HepG2 (cell line): ENCODE results near the gene HELZ. TPM values are rescaled to one million over a fixed set of nuclear protein-coding genes. Genes with fewer than 3 reads are reported as not detected.

Experiments used
- ATAC-seq: fragments of 200-7000 bp; cut with Tn5 transposase; 3 replicates; pipeline ENCODE4 v1.9.1; 2020; ENCODE audit warnings: mild to moderate bottlenecking, moderate library complexity
- BruUV-seq: library from RNA; stranded (reverse); fragments of 400-500 nt; replicated peaks from 2 replicates; lab custom pipeline; 2021; lab: Mats Ljungman, UMichigan
- CTCF ChIA-PET: fragments of 300-600 bp; formaldehyde crosslinking; extraction: SDS; loops from one replicate; lab custom pipeline; 2021; ENCODE audit warnings: low total read pairs, inconsistent platforms, low intra/inter-chr PET ratio; lab: Yijun Ruan, JAX
- POLR2A ChIA-PET: fragments of 350-600 bp; sonication (Branson Sonifier 250); formaldehyde crosslinking; loops from one replicate; lab custom pipeline; 2020; ENCODE audit warnings: antibody characterized with exemption, inconsistent platforms; lab: Yijun Ruan, JAX
- DNase-seq: peaks from one replicate; pipeline ENCODE4 v3.0.0-alpha.2; 2015; ENCODE audit warnings: low spot score
- FAIRE-seq: peaks from 3 replicates; lab custom pipeline; 2011; peaks lifted over from hg19 to GRCh38; lab: Jason Lieb, UNC
- H2AFZ ChIP-seq: one replicate; pipeline ENCODE4 v1.6.1; 2011; ENCODE audit warnings: low read length, inconsistent platforms
- H3K27ac ChIP-seq: fragments of 300-600 bp; 3 replicates; pipeline ENCODE4 v1.8.0; 2011; ENCODE audit warnings: mixed run types, mild to moderate bottlenecking, mixed read lengths, low read length, inconsistent platforms; ENCODE audit not compliant: insufficient read depth; ENCODE audit errors: extremely low read length
- H3K27me3 ChIP-seq, 2 experiments: fragments of 200-600 bp in 1 of 2; 2 replicates in 1 of 2; 3 replicates in 1 of 2; pipeline versions ENCODE4 v1.6.0 to v1.8.0; 2011; ENCODE audit warnings: low read length in 2 of 2, mild to moderate bottlenecking in 2 of 2, moderate library complexity in 2 of 2, inconsistent platforms in 1 of 2; ENCODE audit not compliant: insufficient read depth in 2 of 2, control insufficient read depth in 1 of 2
- H3K36me3 ChIP-seq, 2 experiments: fragments of 200-600 bp in 1 of 2; replicated peaks in 1 of 2; 2 replicates in 1 of 2; 3 replicates in 1 of 2; pipeline versions ENCODE4 v1.5.1 to v1.8.0; 2011; ENCODE audit warnings: low read length in 2 of 2, inconsistent platforms in 1 of 2; ENCODE audit not compliant: insufficient read depth in 2 of 2, control insufficient read depth in 1 of 2
- H3K4me1 ChIP-seq: 2 replicates; pipeline ENCODE4 v1.5.1; 2012; ENCODE audit warnings: low read length, inconsistent platforms; ENCODE audit not compliant: insufficient read depth
- H3K4me2 ChIP-seq: 2 replicates; pipeline ENCODE4 v1.6.0; 2011; ENCODE audit warnings: low read depth, low read length, inconsistent platforms
- H3K4me3 ChIP-seq, 3 experiments: fragments of 200-600 bp in 1 of 3; sonication (generic), shearing (Covaris generic) in 1 of 3; replicated peaks in 1 of 3; 2 replicates each; pipeline ENCODE4 v1.5.1; 2011 to 2016; ENCODE audit warnings: low read length in 3 of 3, inconsistent platforms in 2 of 3, low read depth in 2 of 3, mild to moderate bottlenecking in 2 of 3, control low read depth in 1 of 3, mixed read lengths in 1 of 3; ENCODE audit not compliant: insufficient read depth in 1 of 3
- H3K79me2 ChIP-seq: one replicate; pipeline ENCODE4 v1.6.1; 2011; ENCODE audit warnings: low read length, inconsistent platforms; ENCODE audit not compliant: insufficient read depth
- H3K9ac ChIP-seq: 2 replicates; pipeline ENCODE4 v1.6.0; 2011; ENCODE audit warnings: mild to moderate bottlenecking, low read depth, low read length, inconsistent platforms; ENCODE audit not compliant: insufficient read depth
- H3K9me3 ChIP-seq: 2 replicates; pipeline ENCODE4 v1.5.1; 2012; ENCODE audit warnings: mild to moderate bottlenecking, low read length
- H4K20me1 ChIP-seq: 2 replicates; pipeline ENCODE4 v1.6.0; 2011; ENCODE audit warnings: inconsistent platforms, mild to moderate bottlenecking, low read length, moderate library complexity; ENCODE audit not compliant: insufficient read depth
- ARHGAP35 ChIP-seq: sonication (generic); formaldehyde crosslinking; IDR thresholded peaks from 2 replicates; pipeline ENCODE4 v1.9.0; 2022; ENCODE audit warnings: mild to moderate bottlenecking, inconsistent platforms, moderate library complexity, missing genetic modification reagents, borderline replicate concordance
- CHD2 ChIP-seq: IDR thresholded peaks from 2 replicates; pipeline ENCODE4 v1.6.1; 2011; ENCODE audit warnings: low read depth, low read length, improper control_type of control experiment
- MAFK ChIP-seq, 2 experiments: IDR thresholded peaks in 1 of 2; conservative IDR thresholded peaks in 1 of 2; 2 replicates each; pipeline ENCODE4 v1.6.1; 2011; ENCODE audit warnings: improper control_type of control experiment in 2 of 2, low read length in 2 of 2
- POGZ ChIP-seq: sonication (generic); formaldehyde crosslinking; IDR thresholded peaks from 2 replicates; pipeline ENCODE4 v1.4.0; 2020; ENCODE audit warnings: mild to moderate bottlenecking, missing genetic modification reagents
- TBX2 ChIP-seq: sonication (generic); formaldehyde crosslinking; IDR thresholded peaks from 2 replicates; pipeline ENCODE4 v1.5.0; 2020; ENCODE audit warnings: missing genetic modification reagents, mild to moderate bottlenecking, borderline replicate concordance
- XBP1 ChIP-seq: sonication (generic); formaldehyde crosslinking; IDR thresholded peaks from 2 replicates; pipeline ENCODE4 v1.5.0; 2020; ENCODE audit warnings: missing genetic modification reagents
- ZFY ChIP-seq: sonication (generic); formaldehyde crosslinking; IDR thresholded peaks from 2 replicates; pipeline ENCODE4 v1.4.0; 2020; ENCODE audit warnings: missing genetic modification reagents
- ZNF7 ChIP-seq: IDR thresholded peaks from 2 replicates; pipeline ENCODE4 v1.6.1; 2016; ENCODE audit warnings: missing biosample characterization, missing genetic modification reagents
- ZNF777 ChIP-seq: sonication (generic); formaldehyde crosslinking; IDR thresholded peaks from 2 replicates; pipeline ENCODE4 v1.4.0; 2020; ENCODE audit warnings: missing genetic modification reagents
- WGBS: methylation state at CpG from one replicate; pipeline ENCODE4 v1.1.6; 2017; ENCODE audit warnings: low lambda C conversion rate; 5-methylcytosine and 5-hydroxymethylcytosine counted together
- in situ Hi-C: cut with HindIII; loops from 2 replicates; pipeline ENCODE4 v1.10.0; 2017; ENCODE audit warnings: low pct_unique_long_range_greater_than_20kb; ENCODE audit not compliant: extremely low pct_ligation_motif_present
- intact Hi-C: fragments of 100-400 bp; cut with micrococcal nuclease; formaldehyde crosslinking; loops from one replicate; pipeline ENCODE4 v1.10.0; 2022; ENCODE audit not compliant: unreplicated experiment
- polyA plus RNA-seq, 8 experiments: library from polyadenylated mRNA; depleted of rRNA in 3 of 8; stranded (reverse) in 7 of 8; unstranded in 1 of 8; fragments of >200 nt; fragmentation: Illumina TruSeq in 4 of 8; extraction: Trizol in 4 of 8; gene quantifications; 2 replicates each; pipeline versions ENCODE4 v1.2.1 to v1.2.3, GENCODE V29; 2011 to 2016; ENCODE audit warnings: low read depth in 4 of 8, missing spikeins in 1 of 8, mixed read lengths in 1 of 8; ENCODE audit not compliant: insufficient read depth in 1 of 8
- total RNA-seq, 5 experiments: library from RNA; depleted of rRNA; stranded (reverse); fragments of >200 nt; fragmentation: Illumina TruSeq; extraction: Trizol; gene quantifications; 2 replicates each; pipeline ENCODE4 v1.2.3, GENCODE V29; 2016; ENCODE audit warnings: low read depth in 1 of 5
- TF ChIP-seq, protein P1 (sequence below): sonication (generic); formaldehyde crosslinking; IDR thresholded peaks from 2 replicates; pipeline ENCODE4; 2020; ENCODE audit warnings: missing genetic modification reagents, mild to moderate bottlenecking, borderline replicate concordance
- TF ChIP-seq, protein P2 (sequence below): IDR thresholded peaks from 2 replicates; pipeline ENCODE4 v1.6.1; 2016
- TF ChIP-seq, protein P3 (sequence below): sonication (generic); formaldehyde crosslinking; IDR thresholded peaks from 2 replicates; pipeline ENCODE4 v1.5.0; 2020; ENCODE audit warnings: mild to moderate bottlenecking, missing genetic modification reagents

Gene HELZ
- total and polyA plus RNA-seq, 2 of the 13 experiments (the other 11 are each of a cell fraction or from before 2014, with no cell fraction given), result 35.3 to 52.4 TPM

DNA sequence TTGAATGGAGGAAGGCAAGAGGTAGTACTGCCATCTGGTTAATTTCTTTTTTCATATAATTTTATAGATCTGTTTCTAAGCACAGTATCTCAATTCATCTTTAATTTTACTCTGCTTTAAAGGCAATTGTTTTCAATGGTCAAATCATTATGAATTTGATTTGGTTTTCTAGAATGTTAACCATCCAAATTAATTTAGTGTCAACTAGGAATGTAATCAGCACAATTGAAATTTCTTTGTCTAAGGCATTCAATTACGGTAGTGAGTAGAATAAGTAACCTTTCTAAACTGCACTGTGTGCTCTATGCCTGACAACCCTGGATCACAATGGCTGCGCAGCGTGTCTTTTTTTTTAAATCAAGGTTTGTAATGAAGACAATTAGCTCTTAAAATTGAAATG is 156.4 kb downstream of the HELZ start:
- no peaks in the 10 kb centered on the region; the same call in 1 of the 2 replicates for H4K20me1 ChIP-seq
- WGBS, result 98% methylated on average over 3 of the region's 3 CpGs
- FAIRE-seq (no peak), DNase-seq (no peak), ATAC-seq (no peak)
- H3K4me3 ChIP-seq, result no peak overlapping the region
- H3K4me2 ChIP-seq, result no peak overlapping the region
- intact Hi-C loops, result no loop called here
- H3K79me2 ChIP-seq, result peaks cover 4% of the 10 kb centered on the region
- TF ChIP-seq, protein P1, sequence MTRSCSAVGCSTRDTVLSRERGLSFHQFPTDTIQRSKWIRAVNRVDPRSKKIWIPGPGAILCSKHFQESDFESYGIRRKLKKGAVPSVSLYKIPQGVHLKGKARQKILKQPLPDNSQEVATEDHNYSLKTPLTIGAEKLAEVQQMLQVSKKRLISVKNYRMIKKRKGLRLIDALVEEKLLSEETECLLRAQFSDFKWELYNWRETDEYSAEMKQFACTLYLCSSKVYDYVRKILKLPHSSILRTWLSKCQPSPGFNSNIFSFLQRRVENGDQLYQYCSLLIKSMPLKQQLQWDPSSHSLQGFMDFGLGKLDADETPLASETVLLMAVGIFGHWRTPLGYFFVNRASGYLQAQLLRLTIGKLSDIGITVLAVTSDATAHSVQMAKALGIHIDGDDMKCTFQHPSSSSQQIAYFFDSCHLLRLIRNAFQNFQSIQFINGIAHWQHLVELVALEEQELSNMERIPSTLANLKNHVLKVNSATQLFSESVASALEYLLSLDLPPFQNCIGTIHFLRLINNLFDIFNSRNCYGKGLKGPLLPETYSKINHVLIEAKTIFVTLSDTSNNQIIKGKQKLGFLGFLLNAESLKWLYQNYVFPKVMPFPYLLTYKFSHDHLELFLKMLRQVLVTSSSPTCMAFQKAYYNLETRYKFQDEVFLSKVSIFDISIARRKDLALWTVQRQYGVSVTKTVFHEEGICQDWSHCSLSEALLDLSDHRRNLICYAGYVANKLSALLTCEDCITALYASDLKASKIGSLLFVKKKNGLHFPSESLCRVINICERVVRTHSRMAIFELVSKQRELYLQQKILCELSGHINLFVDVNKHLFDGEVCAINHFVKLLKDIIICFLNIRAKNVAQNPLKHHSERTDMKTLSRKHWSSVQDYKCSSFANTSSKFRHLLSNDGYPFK (CRISPR knock-in tag), result no peak
- no peak for TF ChIP-seq ZNF7 (CRISPR knock-in tag)
- TF ChIP-seq CHD2, result no peak
- TF ChIP-seq, all 625 proteins: peak for 0
- no peak overlapping the region for H3K27ac ChIP-seq
- no peak overlapping the region for H3K9ac ChIP-seq
- H2AFZ ChIP-seq, result no peak overlapping the region
- CTCF ChIA-PET, result no interaction called here
- in situ Hi-C loops, result no loop called here
- no peaks in the 10 kb centered on the region for H3K4me1 ChIP-seq
- peaks cover 14 to 51% of the 10 kb centered on the region in 2 experiments for H3K36me3 ChIP-seq
- POLR2A ChIA-PET, result no interaction called here
- H3K27me3 ChIP-seq, result no peaks in the 10 kb centered on the region
- no TSS peak for BruUV-seq
- H3K9me3 ChIP-seq, result peaks cover 9% of the 10 kb centered on the region; the same call in 1 of the 2 replicates

DNA sequence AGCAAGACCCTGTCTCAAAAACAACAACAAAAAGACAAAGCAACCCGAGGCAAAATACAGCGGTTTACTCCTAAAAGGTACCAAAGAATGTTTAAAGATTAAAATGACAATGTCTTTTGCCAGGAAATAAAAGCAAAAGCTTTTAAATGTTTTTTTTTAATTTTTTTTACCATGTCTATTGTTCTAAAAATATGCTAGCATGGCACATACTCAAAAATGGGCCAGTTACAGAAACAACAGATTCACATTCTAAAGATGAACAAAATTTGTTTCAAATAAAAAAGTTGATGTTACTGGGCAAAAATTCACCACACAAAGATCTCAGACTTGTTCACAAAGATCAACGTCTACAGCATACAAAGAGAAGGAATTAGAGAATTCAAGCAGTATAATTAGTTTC is 159.6 kb downstream of the HELZ start:
- POLR2A ChIA-PET, result no interaction called here
- in situ Hi-C loops, result no loop called here
- FAIRE-seq, result no peak
- TF ChIP-seq ZFY (CRISPR knock-in tag), result no peak
- TF ChIP-seq, protein P2, sequence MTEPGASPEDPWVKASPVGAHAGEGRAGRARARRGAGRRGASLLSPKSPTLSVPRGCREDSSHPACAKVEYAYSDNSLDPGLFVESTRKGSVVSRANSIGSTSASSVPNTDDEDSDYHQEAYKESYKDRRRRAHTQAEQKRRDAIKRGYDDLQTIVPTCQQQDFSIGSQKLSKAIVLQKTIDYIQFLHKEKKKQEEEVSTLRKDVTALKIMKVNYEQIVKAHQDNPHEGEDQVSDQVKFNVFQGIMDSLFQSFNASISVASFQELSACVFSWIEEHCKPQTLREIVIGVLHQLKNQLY (CRISPR knock-in tag), result no peak
- no peak for TF ChIP-seq ARHGAP35
- no peak for TF ChIP-seq ZNF777 (CRISPR knock-in tag)
- no peak for TF ChIP-seq TBX2 (CRISPR knock-in tag)
- no peak for TF ChIP-seq MAFK (conservative IDR thresholded peaks at IDR 0.05 in 1 of 2, IDR thresholded peaks at IDR 0.05 in 1 of 2; ENCODE audit: low read length in 2 of 2)
- TF ChIP-seq POGZ, result no peak
- no peak for TF ChIP-seq XBP1 (CRISPR knock-in tag)
- TF ChIP-seq, protein P3, sequence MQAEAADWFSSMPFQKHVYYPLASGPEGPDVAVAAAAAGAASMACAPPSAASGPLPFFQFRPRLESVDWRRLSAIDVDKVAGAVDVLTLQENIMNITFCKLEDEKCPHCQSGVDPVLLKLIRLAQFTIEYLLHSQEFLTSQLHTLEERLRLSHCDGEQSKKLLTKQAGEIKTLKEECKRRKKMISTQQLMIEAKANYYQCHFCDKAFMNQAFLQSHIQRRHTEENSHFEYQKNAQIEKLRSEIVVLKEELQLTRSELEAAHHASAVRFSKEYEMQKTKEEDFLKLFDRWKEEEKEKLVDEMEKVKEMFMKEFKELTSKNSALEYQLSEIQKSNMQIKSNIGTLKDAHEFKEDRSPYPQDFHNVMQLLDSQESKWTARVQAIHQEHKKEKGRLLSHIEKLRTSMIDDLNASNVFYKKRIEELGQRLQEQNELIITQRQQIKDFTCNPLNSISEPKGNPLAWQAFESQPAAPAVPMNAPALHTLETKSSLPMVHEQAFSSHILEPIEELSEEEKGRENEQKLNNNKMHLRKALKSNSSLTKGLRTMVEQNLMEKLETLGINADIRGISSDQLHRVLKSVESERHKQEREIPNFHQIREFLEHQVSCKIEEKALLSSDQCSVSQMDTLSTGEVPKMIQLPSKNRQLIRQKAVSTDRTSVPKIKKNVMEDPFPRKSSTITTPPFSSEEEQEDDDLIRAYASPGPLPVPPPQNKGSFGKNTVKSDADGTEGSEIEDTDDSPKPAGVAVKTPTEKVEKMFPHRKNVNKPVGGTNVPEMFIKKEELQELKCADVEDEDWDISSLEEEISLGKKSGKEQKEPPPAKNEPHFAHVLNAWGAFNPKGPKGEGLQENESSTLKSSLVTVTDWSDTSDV (CRISPR knock-in tag), result no peak

More for the DNA sequence above, 159.6 kb downstream of the HELZ start:
- Histone ChIP-seq H4K20me1 (no peaks in the 10 kb centered on the region), H3K9ac (no peak overlapping the region), H3K27ac (no peak overlapping the region), H2AFZ (no peak overlapping the region), H3K9me3 (peaks cover 6% of the 10 kb centered on the region; the same call in 1 of the 2 replicates), H3K4me2 (no peak overlapping the region), H3K4me1 (no peaks in the 10 kb centered on the region), H3K4me3 (no peak overlapping the region), H3K27me3 (no peaks in the 10 kb centered on the region), H3K79me2 (no peaks in the 10 kb centered on the region), H3K36me3 (peaks cover 29 to 67% of the 10 kb centered on the region in 2 experiments)
- no TSS peak for BruUV-seq
- intact Hi-C loops, result no loop called here
- CTCF ChIA-PET, result no interaction called here
- DNase-seq (no peak), ATAC-seq (no peak)
- 96% methylated on average over 3 of the region's 3 CpGs for WGBS
